B cell (primary cell): ENCODE data around the gene FRMPD1. TPM values are rescaled to one million over a fixed set of nuclear protein-coding genes. Genes with fewer than 3 reads are reported as not detected.

Experiments
- ATAC-seq: fragments of 200-7000 bp; cut with Tn5 transposase; one replicate; pipeline ENCODE4 v1.10.0; 2021; ENCODE audit warnings: low read depth, mild to moderate bottlenecking, moderate number of reproducible peaks, moderate library complexity
- CTCF ChIA-PET: fragments of 350-600 bp; sonication (Branson Sonifier 250); formaldehyde crosslinking; loops from one replicate; lab custom pipeline; 2021; ENCODE audit warnings: antibody characterized with exemption, inconsistent platforms; lab: Charles Lee
- POLR2A ChIA-PET: fragments of 350-600 bp; sonication (Branson Sonifier 250); formaldehyde crosslinking; loops from one replicate; lab custom pipeline; 2021; ENCODE audit warnings: antibody characterized with exemption; lab: Charles Lee
- DNase-seq: peaks from one replicate; pipeline ENCODE4 v3.0.0; 2013
- H2AFZ ChIP-seq: 2 replicates; pipeline ENCODE4 v1.6.1; 2012; ENCODE audit warnings: mild to moderate bottlenecking, low read depth, low read length; ENCODE audit not compliant: insufficient read depth, poor library complexity, severe bottlenecking
- H3K27ac ChIP-seq, 2 donors: 1 replicate in 1 of 2; 2 replicates in 1 of 2; pipeline ENCODE4 v1.5.1; 2012 to 2013; ENCODE audit warnings: low read length in 2 of 2, mild to moderate bottlenecking in 2 of 2, moderate library complexity in 1 of 2
- H3K27me3 ChIP-seq, 4 experiments: fragments of 200-600 bp in 1 of 4; sonication (generic) in 1 of 4; replicated peaks in 1 of 4; 1 replicate in 2 of 4; 2 replicates in 2 of 4; pipeline versions ENCODE4 v1.6.1 to v1.7.0; 2013 to 2016; ENCODE audit warnings: low read length in 3 of 4, mild to moderate bottlenecking in 2 of 4, mixed read lengths in 1 of 4, moderate library complexity in 1 of 4; ENCODE audit not compliant: insufficient read depth in 4 of 4, control insufficient read depth in 3 of 4; ENCODE audit errors: control extremely low read depth in 1 of 4
- H3K36me3 ChIP-seq, 2 experiments: replicated peaks in 1 of 2; 1 replicate in 1 of 2; 2 replicates in 1 of 2; pipeline versions ENCODE4 v1.6.1 to v1.7.1; 2013; ENCODE audit warnings: low read length in 1 of 2; ENCODE audit not compliant: insufficient read depth in 2 of 2, control insufficient read depth in 1 of 2; ENCODE audit errors: control extremely low read depth in 1 of 2, extremely low read depth in 1 of 2
- H3K4me1 ChIP-seq, 2 donors: fragments of 200-600 bp in 1 of 2; sonication (generic) in 1 of 2; 1 replicate in 1 of 2; 2 replicates in 1 of 2; pipeline versions ENCODE4 v1.5.1 to v1.6.1; 2013 to 2017; ENCODE audit warnings: low read length in 2 of 2; ENCODE audit not compliant: control insufficient read depth in 2 of 2, insufficient read depth in 2 of 2
- H3K4me2 ChIP-seq: replicated peaks from 2 replicates; pipeline ENCODE3; 2012; ENCODE audit warnings: mild to moderate bottlenecking, low read depth, low read length; ENCODE audit not compliant: poor library complexity, severe bottlenecking
- H3K4me3 ChIP-seq, 5 experiments: fragments of 200-600 bp in 1 of 5; sonication (generic) in 1 of 5; 1 replicate in 3 of 5; 2 replicates in 2 of 5; pipeline versions ENCODE4 v1.5.1 to v1.7.0; 2011 to 2016; ENCODE audit warnings: low read length in 4 of 5, mild to moderate bottlenecking in 4 of 5, low read depth in 2 of 5, control low read depth in 1 of 5, moderate library complexity in 1 of 5; ENCODE audit not compliant: insufficient read depth in 1 of 5; ENCODE audit errors: control extremely low read depth in 1 of 5, extremely low read depth in 1 of 5
- H3K79me2 ChIP-seq: fragments of 200-600 bp; sonication (generic); one replicate; pipeline ENCODE4 v1.6.0; 2016; ENCODE audit warnings: low read length; ENCODE audit not compliant: control insufficient read depth, insufficient read depth
- H3K9ac ChIP-seq: fragments of 200-600 bp; sonication (generic); 2 replicates; pipeline ENCODE4 v1.6.1; 2017; ENCODE audit warnings: mild to moderate bottlenecking, low read length, moderate library complexity
- H3K9me3 ChIP-seq, 3 donors: one replicate each; pipeline versions ENCODE4 v1.6.1 to v1.7.1; 2013; ENCODE audit warnings: low read length in 2 of 3; ENCODE audit not compliant: control insufficient read depth in 2 of 3, insufficient read depth in 1 of 3; ENCODE audit errors: control extremely low read depth in 1 of 3
- H4K20me1 ChIP-seq: 2 replicates; pipeline ENCODE4 v1.6.0; 2012; ENCODE audit warnings: mild to moderate bottlenecking, low read length; ENCODE audit not compliant: insufficient read depth, control insufficient read depth, poor library complexity, severe bottlenecking
- H3K27ac Mint-ChIP-seq: one replicate; pipeline ENCODE4 v1.8.0; 2021; ENCODE audit warnings: mixed read lengths
- H3K27me3 Mint-ChIP-seq: one replicate; pipeline ENCODE4 v1.8.0; 2021; ENCODE audit warnings: mixed read lengths
- H3K4me1 Mint-ChIP-seq: one replicate; pipeline ENCODE4 v1.8.0; 2021; ENCODE audit warnings: mixed read lengths
- H3K4me3 Mint-ChIP-seq: one replicate; pipeline ENCODE4 v1.8.0; 2021; ENCODE audit warnings: mixed read lengths
- H3K9me3 Mint-ChIP-seq: one replicate; pipeline ENCODE4 v1.8.0; 2022; ENCODE audit warnings: mixed read lengths; ENCODE audit not compliant: insufficient read depth
- CTCF ChIP-seq: fragments of 200-600 bp; IDR thresholded peaks from one replicate; pipeline ENCODE4 v1.8.0; 2022; ENCODE audit warnings: antibody characterized with exemption, mild to moderate bottlenecking
- EZH2 ChIP-seq: IDR thresholded peaks from 2 replicates; pipeline ENCODE4 v1.6.1; 2012; ENCODE audit warnings: borderline replicate concordance, low read depth, mild to moderate bottlenecking, moderate library complexity, low read length; ENCODE audit not compliant: insufficient read depth, poor library complexity, severe bottlenecking
- WGBS: methylation state at CpG from one replicate; pipeline ENCODE4 v1.1.5; 2013; ENCODE audit warnings: missing lambda C conversion rate; ENCODE audit not compliant: insufficient coverage; 5-methylcytosine and 5-hydroxymethylcytosine counted together
- intact Hi-C: fragments of 100-400 bp; cut with micrococcal nuclease; formaldehyde crosslinking; loops from one replicate; pipeline ENCODE4 v1.10.0; 2022
- polyA plus RNA-seq: library from polyadenylated mRNA; depleted of rRNA; stranded (reverse); fragments of >200 nt; gene quantifications from 2 replicates; pipeline ENCODE4 v1.2.3, GENCODE V29; 2012
- total RNA-seq, 2 donors: library from RNA; stranded (reverse); fragments of 120-200 nt in 1 of 2; gene quantifications; 1 replicate in 1 of 2; 2 replicates in 1 of 2; pipeline versions ENCODE4 v1.2.3 to v1.2.4, GENCODE V29; 2013 to 2022

The FRMPD1 gene
- total and polyA plus RNA-seq, 2 donors (not counting 1 experiment from before 2014, with no cell fraction given) = 0.05 TPM; not detected in 1

- no peak overlapping the region for H3K27ac Mint-ChIP-seq
- CTCF ChIA-PET = no interaction called here
Observed at GRCh38 chr9:37639109-37639762, 11.5 kb upstream of the FRMPD1 start.

More at GRCh38 chr9:37639109-37639762, 11.5 kb upstream of the FRMPD1 start:
- Histone ChIP-seq H4K20me1 (no peaks in the 10 kb centered on the region), H2AFZ (no peak overlapping the region), H3K27ac (no peak overlapping the region), H3K4me2 (no peak overlapping the region), H3K9me3 (no peaks in the 10 kb centered on the region), H3K36me3 (no peaks in the 10 kb centered on the region), H3K27me3 (peaks cover 0 to 8% (median 0%) of the 10 kb centered on the region in 4 experiments), H3K4me1 (no peaks in the 10 kb centered on the region), H3K9ac (no peak overlapping the region), H3K4me3 (no peak overlapping the region), H3K79me2 (no peaks in the 10 kb centered on the region)
- TF ChIP-seq CTCF (no peak), EZH2 (no peak)
- intact Hi-C loops = no loop called here
- POLR2A ChIA-PET = interaction anchor here (0.7 kb wide), 1 partner anchor 39 kb away, joined by 3 read pairs; no protein-coding TSS in a partner anchor
- Mint-ChIP-seq H3K4me1 (no peaks in the 10 kb centered on the region), H3K27me3 (peaks cover 10% of the 10 kb centered on the region), H3K9me3 (no peaks in the 10 kb centered on the region), H3K4me3 (no peak overlapping the region)
- DNase-seq (no peak), ATAC-seq (no peak)
- WGBS = 100% methylated on average over 2 of the region's 4 CpGs
